GM18873 (cell line): Measurements from ENCODE around the gene HORMAD2.

Experiments used
- ATAC-seq: cut with Tn5 transposase; IDR thresholded peaks from one replicate; pipeline ENCODE4 v1.9.1; 2021; ENCODE audit warnings: mild to moderate bottlenecking, moderate library complexity, moderate number of reproducible peaks; ENCODE audit not compliant: unreplicated experiment, low FRiP score

The HORMAD2 gene

GRCh38 chr22:30159561-30160353 is 79.5 kb downstream of the HORMAD2 start:
- no peak for ATAC-seq

DNA sequence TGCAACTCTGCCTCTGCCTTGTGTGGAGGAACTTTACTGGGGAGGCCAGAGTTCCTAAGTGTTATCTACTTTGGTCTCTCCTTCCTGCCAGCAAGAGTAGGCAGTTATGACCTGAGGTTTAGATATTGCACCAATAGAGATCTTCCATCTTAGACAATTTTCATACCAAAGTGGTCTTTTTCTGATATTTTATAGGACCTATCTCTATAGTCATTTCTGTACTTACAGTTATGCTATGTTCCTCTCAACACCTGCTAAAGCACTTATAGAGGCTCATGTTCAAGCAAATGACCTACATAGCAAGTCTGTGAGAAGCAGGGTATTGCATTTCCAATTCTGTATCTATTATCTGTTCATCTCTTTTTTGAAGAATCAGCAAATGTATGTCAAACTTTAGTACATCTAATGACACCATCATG is 80.8 kb downstream of the HORMAD2 start:
- ATAC-seq = no peak

DNA sequence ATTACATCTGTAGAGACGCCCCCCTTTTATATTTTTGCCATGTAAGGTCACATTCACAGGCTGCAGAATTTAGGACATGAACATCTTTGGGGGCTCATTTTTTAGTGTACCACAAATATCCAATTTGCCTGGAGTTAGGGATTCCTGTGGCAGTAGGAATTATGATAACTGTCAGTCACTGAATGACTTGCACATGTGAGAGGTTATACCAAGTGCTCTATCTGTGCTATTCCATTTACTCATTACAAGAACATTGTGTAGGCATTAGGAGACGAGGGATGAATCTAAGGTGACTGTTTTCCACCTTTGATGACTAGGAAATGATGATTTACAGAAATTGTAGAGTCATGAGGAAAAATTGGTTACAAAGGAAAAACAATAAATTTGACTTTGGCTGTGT is 87.0 kb downstream of the HORMAD2 start:
- ATAC-seq = no peak

GRCh38 chr22:30167734-30168133 is 87.5 kb downstream of the HORMAD2 start:
- ATAC-seq = no peak

- ATAC-seq = no peak
These were observed 88.7 kb downstream of the HORMAD2 start for GRCh38 chr22:30169002-30169401.

GRCh38 chr22:30170129-30170528 is 89.9 kb downstream of the HORMAD2 start:
- no peak for ATAC-seq

GRCh38 chr22:30171008-30171407 is 90.7 kb downstream of the HORMAD2 start:
- ATAC-seq = no peak

DNA sequence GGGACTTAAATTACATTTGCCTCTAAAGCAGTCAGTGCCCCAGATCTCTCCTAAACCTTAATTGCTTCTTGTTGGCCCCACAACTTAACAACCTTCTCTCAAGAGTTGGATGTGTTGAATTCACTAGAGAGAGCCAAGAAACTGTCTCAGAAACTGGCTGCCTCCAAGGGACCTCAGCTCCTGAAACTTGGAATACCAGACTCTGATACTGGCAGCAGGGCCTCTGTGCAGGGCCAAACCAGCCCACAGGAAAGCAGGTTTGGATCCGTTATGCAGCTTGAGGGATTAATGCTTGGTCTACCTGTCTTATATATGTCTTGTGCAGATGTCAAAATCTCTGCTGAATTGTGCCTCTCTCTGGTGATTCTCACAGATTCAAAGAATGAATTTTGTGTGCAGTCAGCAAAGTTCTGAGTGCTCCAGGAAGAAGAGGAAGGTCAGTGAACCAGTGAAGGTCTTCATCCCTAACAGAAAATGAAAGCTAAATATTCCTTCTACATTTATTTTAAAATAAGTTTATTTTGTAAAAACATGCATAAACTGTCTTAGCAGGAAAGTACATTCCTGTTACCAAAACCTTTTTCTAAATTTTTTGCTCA is 95.5 kb downstream of the HORMAD2 start:
- no peak for ATAC-seq

GRCh38 chr22:30176431-30176830 is 96.2 kb downstream of the HORMAD2 start:
- ATAC-seq = no peak

DNA sequence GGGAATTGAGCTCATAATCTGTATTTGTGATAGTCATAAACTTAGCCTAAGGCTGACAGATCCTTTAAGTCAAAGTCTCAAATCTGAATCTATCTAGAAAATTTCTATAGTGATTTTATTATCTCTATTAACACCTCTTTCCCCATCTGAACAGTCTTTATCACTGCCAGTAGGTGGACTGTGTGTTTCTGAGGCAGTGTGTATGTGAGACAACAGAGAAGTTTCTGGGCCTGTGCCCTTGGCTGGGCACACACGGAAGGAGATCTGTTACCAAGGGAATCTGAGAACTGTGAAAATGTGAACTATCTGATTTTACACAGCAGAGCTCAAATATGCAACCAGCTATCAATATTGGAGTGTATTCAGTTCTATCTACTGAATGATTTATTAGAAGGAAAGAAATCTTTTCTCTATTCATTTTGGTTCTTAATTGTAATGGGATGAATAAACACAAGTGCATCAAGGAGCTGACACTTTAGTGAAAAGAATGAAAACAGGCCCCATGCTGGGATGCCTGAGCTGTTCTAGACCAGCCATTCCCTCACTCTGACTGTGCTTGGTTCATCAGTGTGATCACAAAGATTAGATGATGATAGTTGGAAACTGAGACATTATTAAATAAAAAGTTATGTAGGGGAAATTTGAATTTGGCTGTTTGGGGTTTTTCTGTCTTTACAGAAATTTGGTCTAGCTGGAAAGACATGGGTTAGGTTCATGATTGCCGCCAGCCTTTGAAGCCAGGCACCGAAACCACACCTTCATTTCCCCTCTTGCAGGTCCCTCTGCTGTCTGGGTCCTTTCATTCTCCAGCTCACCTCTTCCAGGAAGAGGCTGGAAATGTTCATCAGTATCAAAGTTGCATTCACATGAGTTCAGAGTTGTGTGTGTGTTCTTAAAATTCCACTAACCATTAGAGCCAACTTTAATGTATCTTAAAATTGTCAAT is 98.2 kb downstream of the HORMAD2 start:
- no peak for ATAC-seq

GRCh38 chr22:30180616-30181015 is 100.4 kb downstream of the HORMAD2 start:
- ATAC-seq = no peak

DNA sequence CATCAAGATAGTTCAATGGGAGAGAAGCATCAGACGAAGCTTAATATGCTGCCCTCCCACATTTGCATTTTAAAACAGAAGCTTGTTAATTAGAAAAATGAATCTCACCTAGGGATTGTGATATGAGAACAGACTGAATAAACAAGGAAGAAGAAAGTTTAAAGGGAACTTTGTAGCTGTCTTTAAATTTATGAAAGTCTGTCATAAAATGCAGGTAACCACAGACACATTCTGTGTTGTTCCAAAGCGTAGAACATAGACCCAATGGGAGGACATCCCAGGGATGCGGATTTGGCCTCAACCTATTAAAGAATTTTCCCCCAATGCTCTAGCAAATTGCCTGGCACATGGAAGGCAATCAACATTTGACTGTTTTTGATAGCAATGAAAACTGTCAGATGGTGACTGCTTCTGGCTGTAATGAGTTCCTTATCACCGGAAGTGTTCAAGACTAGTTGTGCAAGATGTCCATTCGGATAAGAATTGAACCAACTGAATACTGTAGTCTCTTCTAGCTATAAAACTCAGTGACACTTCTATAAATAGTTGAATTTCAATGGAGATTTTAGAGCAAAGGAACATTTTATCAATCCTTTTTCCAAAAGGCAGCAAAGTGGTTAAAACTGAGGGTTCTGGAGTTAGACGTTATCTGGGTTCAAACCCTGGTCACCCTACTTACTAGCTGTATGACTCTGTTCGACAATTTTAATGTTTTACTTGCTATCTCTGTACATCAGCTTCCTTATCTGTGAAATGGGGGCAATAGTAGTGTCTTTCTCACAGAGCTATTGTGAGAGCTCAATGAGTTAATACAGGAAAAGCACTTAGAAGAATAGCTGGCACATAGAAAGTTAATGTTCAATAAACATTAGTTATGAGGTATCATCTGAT is 101.4 kb downstream of the HORMAD2 start:
- no peak for ATAC-seq

- ATAC-seq = no peak
These were observed 102.1 kb downstream of the HORMAD2 start for GRCh38 chr22:30182350-30182745.

GRCh38 chr22:30182815-30183214 is 102.6 kb downstream of the HORMAD2 start:
- ATAC-seq = no peak

- ATAC-seq = no peak
These were observed 103.0 kb downstream of the HORMAD2 start for GRCh38 chr22:30183271-30183670.

DNA sequence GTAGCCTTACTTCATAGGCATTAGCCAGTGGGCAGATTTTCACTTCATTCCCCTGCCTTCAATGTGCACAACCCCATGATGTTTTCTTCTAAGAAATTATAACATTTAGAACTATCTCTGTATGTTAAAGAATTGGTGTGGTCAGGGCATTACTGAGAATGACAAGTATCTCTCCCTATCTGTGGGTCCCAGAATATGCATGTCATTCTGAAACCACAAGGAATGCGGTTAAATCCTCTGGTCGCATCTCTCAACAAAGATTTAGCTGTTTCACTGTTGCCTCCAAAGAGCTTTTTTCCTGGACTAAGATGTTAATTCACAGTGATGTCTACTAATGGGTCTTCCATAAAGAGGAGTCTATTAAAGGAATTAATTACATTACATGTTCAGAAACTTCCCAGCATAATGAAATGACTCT is 103.6 kb downstream of the HORMAD2 start:
- ATAC-seq = no peak

GRCh38 chr22:30185129-30185528 is 104.9 kb downstream of the HORMAD2 start:
- ATAC-seq = no peak

GRCh38 chr22:30185549-30185948 is 105.3 kb downstream of the HORMAD2 start:
- no peak for ATAC-seq

GRCh38 chr22:30186041-30186440 is 105.8 kb downstream of the HORMAD2 start:
- ATAC-seq = no peak

GRCh38 chr22:30186510-30186909 is 106.2 kb downstream of the HORMAD2 start:
- ATAC-seq = no peak
